Activated effector memory CD4-positive, alpha-beta T cell treated with anti-CD3 and anti-CD28 coated beads, Interleukin-2, amount 50 U/mL, for 16 hours (primary cell): ENCODE results near the gene SINHCAF.
"Not testable (repeated sequence)": the region's sequence is repeated elsewhere in the genome, so short reads cannot be mapped to it uniquely, and the experiment has no call there.

ENCODE experiments used
- DNase-seq: peaks from one replicate; pipeline ENCODE4 v3.0.0-alpha.2; 2020

SINHCAF gene

DNA sequence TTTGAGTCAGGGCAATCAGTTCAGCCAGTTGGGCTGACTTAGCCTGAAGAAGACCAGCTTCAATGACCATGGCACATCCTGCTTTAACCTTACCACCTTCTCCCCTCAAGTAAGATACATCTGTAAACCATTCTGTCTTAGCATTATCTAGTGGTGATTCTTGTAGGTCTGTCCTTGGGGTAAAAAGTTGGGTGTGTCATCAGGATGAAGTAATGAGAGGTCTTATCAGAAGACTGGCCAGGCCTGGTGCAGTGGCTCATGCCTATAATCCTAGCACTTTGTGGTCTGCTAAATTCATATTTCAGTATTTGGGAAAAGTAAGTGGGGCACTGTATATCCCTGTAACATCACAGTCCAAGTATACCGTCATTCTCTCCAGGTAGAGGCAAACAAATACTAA, 19.1 kb downstream of the SINHCAF start:
- DNase-seq, result no peak

DNA sequence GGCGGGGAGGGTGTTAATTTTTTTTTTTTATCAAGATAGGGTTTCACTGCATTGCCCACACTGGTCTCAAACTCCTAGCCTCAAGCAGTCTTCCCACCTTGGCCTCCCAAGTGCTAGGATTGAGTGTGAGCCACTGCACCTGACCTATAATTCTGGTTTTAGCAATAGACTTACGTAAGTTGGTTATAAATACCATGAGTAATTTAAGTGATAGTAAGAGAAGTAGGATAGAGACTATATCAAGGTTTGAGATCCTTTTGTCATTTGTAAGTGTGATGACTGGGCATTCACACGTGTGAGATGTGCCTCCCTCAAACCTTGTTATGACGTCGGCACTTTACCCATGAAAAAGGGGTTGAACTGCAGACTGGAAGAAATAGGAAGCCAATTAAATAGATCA, 22.5 kb downstream of the SINHCAF start:
- DNase-seq, result no peak

GRCh38 chr12:31301311-31301710, 24.6 kb downstream of the SINHCAF start:
- DNase-seq, result no peak

DNA sequence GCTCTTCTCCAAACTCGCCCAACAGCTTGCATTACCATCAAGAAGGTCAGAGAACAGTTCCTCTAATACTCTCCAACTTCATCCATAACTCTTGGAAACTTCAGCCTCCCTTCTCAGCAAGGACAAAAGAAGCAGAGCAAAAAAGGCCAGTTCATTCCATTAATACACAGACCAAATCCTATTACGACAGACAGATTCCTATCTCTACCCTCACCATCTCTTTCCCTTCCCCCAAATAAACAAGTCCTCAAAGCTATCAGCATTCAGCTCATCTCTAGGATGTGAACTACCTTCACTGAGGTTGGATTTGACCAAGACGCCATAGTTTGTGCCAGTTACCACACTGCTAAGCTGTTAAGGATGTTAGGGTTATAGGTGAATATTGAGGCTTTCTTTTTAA, 25.2 kb downstream of the SINHCAF start:
- no peak for DNase-seq

GRCh38 chr12:31300341-31300740, 25.6 kb downstream of the SINHCAF start:
- no peak for DNase-seq

- DNase-seq, result no peak
Observed at GRCh38 chr12:31298922-31299321, 27.0 kb downstream of the SINHCAF start.

GRCh38 chr12:31298515-31298910, 27.4 kb downstream of the SINHCAF start:
- DNase-seq, result no peak

GRCh38 chr12:31297572-31298514, 28.1 kb downstream of the SINHCAF start:
- no peak for DNase-seq

- no peak for DNase-seq
Observed at GRCh38 chr12:31289441-31289840, 36.5 kb downstream of the SINHCAF start.

DNA sequence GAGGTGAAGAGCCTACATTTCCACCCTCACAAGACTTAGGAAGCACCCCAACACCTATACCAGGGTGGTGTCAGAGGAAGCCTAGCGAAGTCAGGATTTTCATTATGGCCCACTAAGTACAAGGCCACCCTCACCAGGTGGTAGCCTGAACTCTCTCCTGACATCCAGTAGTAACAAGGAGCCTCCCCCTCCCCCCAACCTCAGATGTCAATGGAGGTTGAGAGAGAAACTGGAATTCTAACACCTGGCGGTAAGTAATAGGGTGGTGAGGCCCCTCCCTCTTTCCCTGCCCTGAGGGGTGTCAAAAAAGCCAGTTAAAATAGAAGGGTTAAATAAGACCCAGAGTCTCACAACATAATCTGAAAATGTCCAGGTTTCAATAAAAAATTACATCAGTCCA, 37.6 kb downstream of the SINHCAF start:
- no peak for DNase-seq

DNA sequence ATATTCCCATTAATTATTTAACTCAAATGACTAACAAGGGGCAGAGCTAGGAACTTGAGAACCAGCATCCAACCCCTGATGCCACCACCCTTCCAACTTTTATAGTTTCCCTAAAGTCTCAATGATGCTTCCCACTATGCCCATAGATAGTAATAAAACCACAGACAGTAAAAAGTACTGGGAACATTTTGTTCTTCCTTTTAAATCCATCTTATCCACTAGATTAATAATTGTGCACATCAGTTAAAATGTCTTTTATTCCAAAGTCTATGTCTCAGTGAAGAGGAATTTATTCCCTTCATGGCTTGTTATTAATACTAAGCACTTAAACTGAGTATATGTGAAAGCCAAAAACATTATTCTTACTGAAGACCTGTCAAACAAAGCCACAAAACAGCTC, 45.8 kb downstream of the SINHCAF start:
- DNase-seq, result no peak

- DNase-seq, result no peak
Observed at GRCh38 chr12:31279390-31279924, 46.5 kb downstream of the SINHCAF start.

DNA sequence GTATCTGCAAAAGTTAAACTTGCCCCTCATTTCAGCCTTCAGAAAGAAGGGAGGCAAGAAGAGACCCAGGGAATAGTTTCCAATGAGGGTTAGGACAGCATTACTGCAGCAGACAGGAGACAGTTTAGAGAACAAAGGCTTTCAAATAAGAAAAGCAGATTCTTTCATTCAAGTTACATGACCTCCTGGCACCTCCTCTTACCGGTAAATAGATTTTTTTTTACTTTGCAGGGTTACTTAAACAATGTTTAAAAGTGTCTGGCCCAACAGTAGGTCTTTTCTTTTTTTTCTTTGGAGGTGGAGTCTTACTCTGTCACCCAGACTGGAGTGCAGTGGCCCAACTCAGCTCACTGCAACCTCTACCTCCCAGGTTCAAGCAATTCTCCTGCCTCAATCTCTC, 47.1 kb downstream of the SINHCAF start:
- DNase-seq, result no peak

- DNase-seq, result no peak
Observed at GRCh38 chr12:31278424-31278823, 47.5 kb downstream of the SINHCAF start.

DNA sequence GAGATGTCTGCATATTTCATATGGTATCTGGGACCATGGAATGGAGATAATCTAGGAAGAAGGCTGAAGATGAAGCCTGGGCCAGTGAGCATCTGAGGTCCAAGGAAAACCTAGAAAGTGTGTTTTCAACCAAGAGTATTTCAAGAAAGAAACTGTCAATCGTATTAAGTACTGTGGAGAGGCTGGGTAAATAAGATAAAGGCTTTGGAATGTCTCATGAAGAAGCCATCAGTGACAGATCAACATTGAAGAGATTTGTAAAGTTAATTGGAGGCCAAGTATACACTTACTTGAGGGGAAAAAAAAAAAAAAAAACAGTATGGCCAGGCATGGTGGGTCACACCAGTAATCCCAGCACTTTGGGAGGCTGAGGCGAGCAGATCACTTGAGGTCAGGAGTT, 48.9 kb downstream of the SINHCAF start:
- DNase-seq, result no peak

DNA sequence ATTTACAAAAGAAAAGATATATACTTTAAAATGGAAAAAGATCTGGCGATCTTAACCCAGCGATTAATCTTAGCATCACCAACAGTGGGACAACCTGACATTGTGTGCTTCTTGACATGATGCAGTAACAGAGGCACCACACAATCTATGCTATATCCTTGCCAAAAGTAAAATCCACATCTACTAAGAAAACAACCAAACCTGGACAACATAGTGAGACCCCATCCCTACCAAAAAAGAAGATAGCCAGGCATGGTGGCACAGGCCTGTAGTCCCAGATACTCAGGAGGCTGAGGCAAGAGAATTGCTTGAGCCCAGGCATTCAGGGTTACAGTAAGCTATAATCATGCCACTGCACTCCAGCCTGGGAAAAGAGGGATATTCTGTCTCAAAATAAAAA, 50.5 kb downstream of the SINHCAF start:
- no peak for DNase-seq

- DNase-seq, result no peak
Observed at GRCh38 chr12:31274520-31275300, 51.2 kb downstream of the SINHCAF start.

GRCh38 chr12:31273794-31274193, 52.2 kb downstream of the SINHCAF start:
- not testable (repeated sequence) for DNase-seq

DNA sequence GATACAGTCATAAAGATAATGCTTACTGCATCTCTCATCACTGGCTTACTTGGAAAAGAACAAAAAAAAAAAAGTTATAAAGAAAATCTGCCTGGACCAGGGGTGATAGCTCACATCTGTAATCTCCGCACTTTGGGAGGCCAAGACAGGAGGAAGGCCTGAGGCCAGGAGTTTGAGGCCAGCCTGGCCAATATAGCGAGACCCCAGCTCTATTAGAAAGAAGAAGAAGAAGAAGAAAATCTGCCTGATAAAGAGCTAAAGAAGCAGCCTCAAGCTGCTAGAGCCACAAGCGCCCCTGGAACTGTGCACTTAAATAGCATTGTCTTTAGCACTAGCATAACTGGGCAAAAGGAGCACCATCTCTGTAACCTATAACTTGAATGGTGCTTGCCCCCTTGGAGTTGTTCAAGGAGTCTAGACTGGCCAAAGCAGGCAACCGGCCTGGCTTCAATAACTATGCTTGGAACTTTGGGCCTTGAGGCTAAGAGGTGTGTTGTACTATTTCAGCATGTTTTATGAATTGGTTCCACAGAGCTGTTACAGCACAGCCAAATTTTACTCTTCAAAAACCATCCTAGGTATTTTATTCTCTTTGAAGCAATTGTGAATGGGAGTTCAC, 53.2 kb downstream of the SINHCAF start:
- no peak for DNase-seq

- DNase-seq, result no peak
Observed at GRCh38 chr12:31267966-31268365, 58.0 kb downstream of the SINHCAF start.

GRCh38 chr12:31265722-31266121, 60.2 kb downstream of the SINHCAF start:
- no peak for DNase-seq

DNA sequence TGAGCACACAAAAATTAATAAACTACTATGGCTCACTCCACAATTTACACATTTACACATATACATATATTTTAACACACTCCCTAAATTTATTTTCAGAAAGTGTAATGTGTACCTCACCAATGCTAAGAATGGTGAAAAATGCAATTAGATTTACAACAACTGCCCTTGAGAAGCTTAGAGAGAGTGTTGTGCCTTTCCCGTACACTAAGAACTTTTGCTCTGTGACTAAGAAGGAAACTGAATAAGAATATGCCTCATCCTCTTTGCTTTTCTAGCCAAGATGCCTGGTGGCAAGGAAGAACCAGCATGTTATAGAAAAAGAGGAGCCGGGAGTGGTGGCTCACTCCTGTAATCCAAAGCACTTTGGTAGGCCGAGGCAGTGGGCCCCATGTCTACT, 62.3 kb downstream of the SINHCAF start:
- no peak for DNase-seq

DNA sequence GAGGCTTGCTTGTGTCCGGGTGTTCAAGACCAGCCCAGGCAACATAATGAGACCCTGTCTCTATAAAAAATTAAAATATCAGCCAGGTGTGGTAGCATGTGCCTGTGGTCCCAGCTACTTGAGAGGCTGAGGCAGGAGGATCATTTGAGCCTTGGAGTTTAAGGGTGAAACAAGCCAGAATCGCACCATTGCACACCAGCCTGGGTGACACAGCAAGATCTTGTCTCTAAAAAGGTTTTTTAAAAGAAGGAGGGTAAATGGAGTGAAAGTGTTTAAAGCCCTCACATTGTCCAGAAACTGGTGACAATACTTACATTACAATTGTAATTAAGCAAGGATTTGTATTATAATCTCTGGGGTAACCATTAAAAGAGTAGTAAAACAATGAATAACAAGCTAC, 64.2 kb downstream of the SINHCAF start:
- no peak for DNase-seq
